AG10803 (cell line): ENCODE measurements around the gene SET.

Experiments
- DNase-seq: peaks from one replicate; pipeline ENCODE4 v3.0.0; 2010; ENCODE audit warnings: low read depth
- H3K4me3 ChIP-seq: 2 replicates; pipeline ENCODE4 v1.5.1; 2011; ENCODE audit warnings: mild to moderate bottlenecking, low read length, control low read depth
- CTCF ChIP-seq: conservative IDR thresholded peaks from 2 replicates; pipeline ENCODE4 v1.5.1; 2011; ENCODE audit warnings: mild to moderate bottlenecking, low read length, control low read depth, inconsistent platforms

The SET gene

GRCh38 chr9:128720841-128721486 is 31.9 kb downstream of the SET start:
- TF ChIP-seq CTCF: no peak
- no peak overlapping the region for H3K4me3 ChIP-seq
- DNase-seq: no peak

- no peak overlapping the region for H3K4me3 ChIP-seq
- no peak for TF ChIP-seq CTCF
- no peak for DNase-seq
Observed at GRCh38 chr9:128721487-128722010, 32.5 kb downstream of the SET start.

GRCh38 chr9:128722380-128723351 is 33.6 kb downstream of the SET start:
- no peak for TF ChIP-seq CTCF
- no peak for DNase-seq
- H3K4me3 ChIP-seq: no peak overlapping the region

- DNase-seq: no peak
- no peak for TF ChIP-seq CTCF
- peak overlapping the region; percentile 80 for H3K4me3 ChIP-seq
Observed at GRCh38 chr9:128723352-128723865, 34.4 kb downstream of the SET start.

- H3K4me3 ChIP-seq: peak within 1 kb of the TSS; percentile 80
- DNase-seq: peak; percentile 87
- no peak for TF ChIP-seq CTCF
Observed at GRCh38 chr9:128723866-128724743, 35.1 kb downstream of the SET start, which contains the start of gene ZDHHC12. ZDHHC12 (minus strand) TSS chr9:128724127; CDS start chr9:128724093, 34 bp downstream.

GRCh38 chr9:128724744-128725211 is 35.8 kb downstream of the SET start:
- DNase-seq: peak; percentile 67
- TF ChIP-seq CTCF: no peak
- peak overlapping the region; percentile 80 for H3K4me3 ChIP-seq
